OCI-LY7 (cell line): ENCODE data around the gene MVB12B. TPM values are rescaled to one million over a fixed set of nuclear protein-coding genes. Genes with fewer than 3 reads are reported as not detected.

Source experiments
- BruUV-seq: library from RNA; stranded (reverse); fragments of 400-500 nt; replicated peaks from 2 replicates; lab custom pipeline; 2021; lab: Mats Ljungman, UMichigan
- CTCF ChIA-PET: fragments of 300-600 bp; sonication (Branson Sonifier 250); formaldehyde crosslinking; loops from one replicate; lab custom pipeline; 2022; ENCODE audit warnings: antibody characterized with exemption; ENCODE audit not compliant: unreplicated experiment; lab: Charles Lee
- POLR2A ChIA-PET: fragments of 300-600 bp; sonication (Branson Sonifier 250); formaldehyde crosslinking; loops from one replicate; lab custom pipeline; 2022; ENCODE audit warnings: antibody characterized with exemption; lab: Charles Lee
- DNase-seq: peaks from one replicate; pipeline ENCODE4 v3.0.0-alpha.2; 2015; ENCODE audit warnings: low spot score
- H2AFZ ChIP-seq: fragments of 200-600 bp; sonication (generic), shearing (Covaris generic); 2 replicates; pipeline ENCODE4 v1.6.1; 2014; ENCODE audit warnings: mild to moderate bottlenecking, antibody characterized with exemption, low read length, moderate library complexity
- H3K27ac ChIP-seq: fragments of 200-600 bp; sonication (generic); 2 replicates; pipeline ENCODE4 v1.5.1; 2014; ENCODE audit warnings: mixed run types, low read depth, mild to moderate bottlenecking, moderate library complexity, low read length, inconsistent platforms; ENCODE audit not compliant: poor library complexity, severe bottlenecking
- H3K36me3 ChIP-seq: fragments of 200-600 bp; sonication (generic); 2 replicates; pipeline ENCODE4 v1.6.1; 2014; ENCODE audit warnings: mild to moderate bottlenecking, antibody characterized with exemption, low read length, moderate library complexity, mixed read lengths; ENCODE audit not compliant: insufficient read depth
- H3K4me1 ChIP-seq: fragments of 200-600 bp; sonication (generic); 2 replicates; pipeline ENCODE4 v1.5.1; 2014; ENCODE audit warnings: mild to moderate bottlenecking, low read length; ENCODE audit not compliant: insufficient read depth, poor library complexity, severe bottlenecking
- H3K4me2 ChIP-seq: fragments of 200-600 bp; sonication (generic); 2 replicates; pipeline ENCODE4 v1.6.1; 2014; ENCODE audit warnings: mild to moderate bottlenecking, low read length
- H3K4me3 ChIP-seq: fragments of 200-600 bp; sonication (generic); 2 replicates; pipeline ENCODE4 v1.5.1; 2014; ENCODE audit warnings: mild to moderate bottlenecking, low read depth, low read length; ENCODE audit not compliant: poor library complexity, severe bottlenecking
- H3K79me2 ChIP-seq: fragments of 200-600 bp; sonication (generic); 2 replicates; pipeline ENCODE4 v1.6.1; 2016; ENCODE audit warnings: low read depth, mild to moderate bottlenecking, low read length, moderate library complexity, mixed read lengths; ENCODE audit not compliant: insufficient read depth
- H3K9me2 ChIP-seq: fragments of 200-600 bp; sonication (generic); 2 replicates; pipeline ENCODE4 v1.6.1; 2016; ENCODE audit warnings: mild to moderate bottlenecking, low read length, mixed read lengths; ENCODE audit not compliant: insufficient read depth
- H3K9me3 ChIP-seq: fragments of 200-600 bp; sonication (generic); 2 replicates; pipeline ENCODE4 v1.6.1; 2014; ENCODE audit warnings: mild to moderate bottlenecking, mixed run types, low read length, mixed read lengths
- H4K20me1 ChIP-seq: fragments of 200-600 bp; sonication (generic); 2 replicates; pipeline ENCODE4 v1.6.1; 2014; ENCODE audit warnings: mild to moderate bottlenecking, antibody characterized with exemption, low read length, moderate library complexity, mixed read lengths; ENCODE audit not compliant: insufficient read depth
- CTCF ChIP-seq: fragments of 200-600 bp; sonication (generic); conservative IDR thresholded peaks from 2 replicates; pipeline ENCODE4 v1.5.1; 2014; ENCODE audit warnings: mild to moderate bottlenecking, antibody characterized with exemption, low read length, moderate library complexity, mixed read lengths
- EZH2phosphoT487 ChIP-seq: fragments of 200-600 bp; sonication (generic); IDR thresholded peaks from 2 replicates; pipeline ENCODE4 v1.6.1; 2018; ENCODE audit warnings: low read depth, borderline replicate concordance, mild to moderate bottlenecking, mixed run types, antibody characterized with exemption, low read length, moderate library complexity, mixed read lengths
- intact Hi-C: fragments of 100-400 bp; cut with micrococcal nuclease; formaldehyde crosslinking; loops from one replicate; pipeline ENCODE4 v1.10.0; 2022; ENCODE audit not compliant: unreplicated experiment
- total RNA-seq, 2 experiments: library from RNA; depleted of rRNA in 1 of 2; stranded (reverse); fragments of >200 nt in 1 of 2; shearing (Covaris generic) in 1 of 2; gene quantifications; 2 replicates each; pipeline ENCODE4 v1.2.3, GENCODE V29; 2014 to 2022

MVB12B gene
- total RNA-seq, 2 experiments from 2014 or later: 1.3 TPM; not detected in 1

GRCh38 chr9:126496181-126496576 lies 169.6 kb downstream of the MVB12B start:
- H3K9me2 ChIP-seq: no peaks in the 10 kb centered on the region
- POLR2A ChIA-PET: no interaction called here
- H3K4me3 ChIP-seq: no peak overlapping the region
- H2AFZ ChIP-seq: no peak overlapping the region
- CTCF ChIA-PET: no interaction called here
- H3K4me2 ChIP-seq: no peak overlapping the region
- H3K4me1 ChIP-seq: peaks cover 5% of the 10 kb centered on the region
- intact Hi-C loops: no loop called here
- H4K20me1 ChIP-seq: no peaks in the 10 kb centered on the region
- no peak for DNase-seq
- BruUV-seq: no TSS peak
- H3K79me2 ChIP-seq: no peaks in the 10 kb centered on the region
- no peak overlapping the region for H3K27ac ChIP-seq
- H3K9me3 ChIP-seq: no peaks in the 10 kb centered on the region
- TF ChIP-seq EZH2phosphoT487 (no peak), CTCF (no peak)
- H3K36me3 ChIP-seq: no peaks in the 10 kb centered on the region

GRCh38 chr9:126496781-126497659 lies 170.4 kb downstream of the MVB12B start:
- TF ChIP-seq EZH2phosphoT487: no peak
- TF ChIP-seq CTCF: no peak
- intact Hi-C loops: no loop called here
- BruUV-seq: no TSS peak
- DNase-seq: no peak
- H3K4me3 ChIP-seq: no peak overlapping the region
- H3K4me1 ChIP-seq: peaks cover 5% of the 10 kb centered on the region
- no peak overlapping the region for H3K27ac ChIP-seq
- H3K9me2 ChIP-seq: no peaks in the 10 kb centered on the region
- ChIA-PET POLR2A (no interaction called here), CTCF (interaction anchor here (1.1 kb wide), 1 partner anchor 82 kb away, joined by 3 read pairs; no protein-coding TSS in a partner anchor)
- H3K9me3 ChIP-seq: no peaks in the 10 kb centered on the region
- no peak overlapping the region for H3K4me2 ChIP-seq
- H3K79me2 ChIP-seq: no peaks in the 10 kb centered on the region
- no peak overlapping the region for H2AFZ ChIP-seq
- no peaks in the 10 kb centered on the region for H4K20me1 ChIP-seq
- no peaks in the 10 kb centered on the region for H3K36me3 ChIP-seq
